Suppressor macrophage treated with lipopolysaccharide for 4 hours (primary cell): Measurements from ENCODE around the gene ZNF410.
"Not testable (repeated sequence)": the region's sequence is repeated elsewhere in the genome, so short reads cannot be mapped to it uniquely, and the experiment has no call there.

Experiments used
- DNase-seq: peaks from one replicate; pipeline ENCODE4 v3.0.0-alpha.2; 2020

Gene ZNF410

DNA sequence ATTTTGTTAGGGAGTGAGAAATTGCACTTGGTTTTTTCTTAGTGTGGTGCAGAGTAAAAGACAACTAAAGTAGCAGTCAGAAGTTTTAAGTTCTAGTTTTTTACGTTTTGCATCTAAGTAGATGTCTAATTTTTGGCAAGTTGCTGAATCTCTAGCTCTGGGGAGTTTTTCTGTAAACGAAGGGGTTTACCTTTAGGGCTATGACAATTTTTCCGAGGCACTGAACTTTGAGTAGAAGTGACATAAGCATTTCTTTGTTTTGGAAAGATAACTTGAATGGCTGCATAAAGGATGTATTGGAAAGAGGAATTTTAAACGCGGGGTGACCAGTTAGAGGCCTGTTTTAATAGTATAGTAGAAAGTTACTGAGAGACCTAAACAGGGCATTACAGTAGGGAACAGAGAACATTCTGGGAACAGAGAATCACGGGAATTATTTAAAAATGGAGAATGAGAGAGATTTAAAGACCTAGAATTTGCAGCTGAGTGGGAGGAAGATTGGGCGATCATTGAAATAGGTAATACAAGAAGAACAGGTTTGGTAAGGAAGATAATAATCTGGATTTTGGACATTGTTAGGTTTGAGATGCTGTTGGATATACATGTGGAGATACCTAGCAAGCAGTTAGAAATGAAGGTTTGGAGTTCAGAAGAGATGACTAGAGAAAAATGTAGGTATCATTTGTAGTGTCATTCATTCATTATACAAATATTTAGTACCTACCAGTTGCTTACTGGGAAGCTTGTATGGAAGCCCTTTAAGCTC is 1.2 kb downstream of the ZNF410 start:
- DNase-seq: peak; percentile 9

DNA sequence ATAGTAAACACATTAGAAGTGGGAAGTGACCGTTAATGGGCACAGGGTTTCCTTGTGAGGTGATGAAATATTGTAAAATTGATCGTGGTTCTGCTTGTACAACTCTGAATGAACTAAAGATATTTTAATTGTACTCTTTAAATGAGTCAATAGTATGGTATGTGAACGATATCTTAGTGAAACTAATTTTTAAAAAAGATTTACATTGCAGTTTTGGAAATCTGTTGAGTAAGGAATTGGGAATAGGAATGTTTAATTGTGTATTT is 1.7 kb downstream of the ZNF410 start:
- peak; percentile 65 for DNase-seq

DNA sequence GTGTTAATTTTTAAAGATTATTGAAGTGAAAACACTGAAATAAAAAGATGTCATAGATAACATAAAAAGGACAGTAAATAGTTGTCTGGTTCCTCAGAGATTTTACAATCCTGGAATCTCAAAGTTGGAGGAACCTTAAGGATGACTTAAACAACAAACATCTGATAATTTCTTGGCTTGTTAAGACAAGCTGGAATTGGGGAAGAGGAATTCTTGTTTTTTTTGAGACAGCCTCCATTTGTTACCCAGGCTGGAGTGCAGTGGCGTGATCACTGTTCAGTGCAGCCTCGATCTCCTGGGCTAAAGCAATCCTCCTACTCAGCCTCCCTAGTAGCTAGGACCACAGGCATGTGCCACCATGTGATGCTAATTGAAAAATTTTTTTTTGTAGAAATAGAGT is 2.3 kb downstream of the ZNF410 start:
- peak; percentile 4 for DNase-seq

DNA sequence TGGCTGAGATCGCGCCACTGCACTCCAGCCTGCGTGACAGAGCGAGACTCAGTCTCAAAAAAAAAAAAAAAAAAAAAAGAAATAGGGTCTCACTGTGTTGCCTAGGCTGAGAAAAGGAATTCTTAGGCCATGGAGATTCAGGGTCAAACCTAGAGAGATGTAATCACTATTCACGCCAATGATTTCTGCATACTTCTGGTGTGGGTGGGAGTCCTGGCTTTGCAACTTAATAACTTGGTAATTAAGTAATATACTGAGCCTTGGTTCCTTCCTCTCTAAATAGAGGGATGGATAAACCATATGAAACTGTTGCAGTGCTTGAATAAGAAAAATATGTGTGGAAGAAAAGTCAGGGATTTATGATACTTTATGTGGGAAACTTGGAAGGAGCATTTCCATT is 2.7 kb downstream of the ZNF410 start:
- peak; percentile 27 for DNase-seq

DNA sequence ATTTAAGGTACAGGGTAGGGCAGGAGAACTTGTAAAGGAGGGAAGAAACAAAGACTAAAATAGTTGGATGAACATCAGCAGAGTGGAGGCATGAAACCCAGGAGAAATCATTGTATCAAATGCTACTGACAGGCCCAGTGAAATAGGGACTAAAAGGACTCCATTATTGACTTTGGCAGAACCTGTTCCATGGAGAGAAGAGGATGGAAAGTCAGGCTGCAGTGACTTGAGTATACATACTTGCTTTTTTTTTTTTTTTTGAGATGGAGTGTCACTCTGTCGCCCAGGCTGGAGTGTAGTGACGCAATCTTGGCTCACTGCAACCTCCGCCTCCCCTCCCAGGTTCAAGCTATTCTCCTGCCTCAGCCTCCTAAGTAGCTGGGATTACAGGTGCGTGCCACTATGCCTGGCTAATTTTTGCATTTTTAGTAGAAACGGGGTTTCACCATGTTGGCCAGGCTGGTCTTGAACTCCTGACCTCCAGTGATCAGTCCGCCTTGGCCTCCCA is 7.6 kb downstream of the ZNF410 start:
- not testable (repeated sequence) for DNase-seq

DNA sequence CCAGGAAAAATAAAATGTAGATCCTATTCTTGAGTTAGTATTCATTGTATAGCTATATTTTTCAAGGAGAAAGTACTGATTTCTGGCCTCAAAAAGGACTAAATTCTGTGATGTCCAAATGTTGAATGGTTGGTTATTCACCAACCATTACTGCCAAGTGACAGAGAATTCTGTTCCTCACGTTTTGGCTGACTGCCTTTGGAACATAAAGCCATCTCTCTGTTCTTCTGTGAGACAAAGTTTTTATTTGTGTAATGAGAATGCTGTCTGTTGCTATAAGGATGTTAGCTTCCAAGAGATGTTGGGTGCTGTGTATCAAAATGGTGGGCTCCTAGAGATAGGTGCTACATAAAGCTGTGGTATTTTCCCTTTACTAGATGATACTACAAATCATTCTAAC is 9.3 kb downstream of the ZNF410 start:
- DNase-seq: no peak

DNA sequence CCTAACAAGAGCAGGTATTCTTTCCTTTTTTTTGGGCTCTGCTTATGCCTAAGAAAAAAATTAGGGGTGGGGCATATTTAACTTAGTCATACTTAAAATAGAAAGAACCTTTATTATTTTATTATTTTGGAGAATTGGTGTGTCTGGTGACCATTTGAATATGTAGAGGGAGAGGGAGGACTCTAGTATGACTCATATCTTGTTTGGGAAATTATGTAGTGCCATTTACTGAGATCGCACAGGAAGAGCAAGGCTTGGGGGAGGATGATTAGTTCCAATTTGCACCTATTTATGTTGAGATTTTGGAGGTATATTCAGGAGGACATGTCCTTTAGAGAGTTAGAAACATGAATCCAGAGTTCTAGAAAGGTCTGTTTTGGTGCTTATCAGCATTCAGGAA is 9.9 kb downstream of the ZNF410 start:
- DNase-seq: peak; percentile 31

DNA sequence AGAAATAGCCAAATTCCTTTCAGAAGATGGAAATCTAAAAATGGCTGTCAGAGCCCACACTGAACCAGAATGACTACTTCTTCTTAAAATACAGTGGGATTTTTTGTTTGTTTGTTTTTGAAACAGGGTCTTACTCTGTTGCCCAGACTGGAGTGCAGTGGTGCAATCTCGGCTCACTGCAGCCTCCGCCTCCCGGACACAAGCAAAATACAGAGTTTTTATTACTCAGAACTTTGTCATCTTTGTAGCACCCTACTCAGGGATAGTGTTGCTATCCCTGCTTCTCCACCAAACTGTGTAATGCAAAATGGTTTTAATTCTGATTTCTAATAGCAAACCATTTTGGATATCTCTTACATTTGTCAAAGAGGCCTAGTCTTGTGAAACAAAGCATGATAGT is 16.4 kb downstream of the ZNF410 start:
- no peak for DNase-seq

DNA sequence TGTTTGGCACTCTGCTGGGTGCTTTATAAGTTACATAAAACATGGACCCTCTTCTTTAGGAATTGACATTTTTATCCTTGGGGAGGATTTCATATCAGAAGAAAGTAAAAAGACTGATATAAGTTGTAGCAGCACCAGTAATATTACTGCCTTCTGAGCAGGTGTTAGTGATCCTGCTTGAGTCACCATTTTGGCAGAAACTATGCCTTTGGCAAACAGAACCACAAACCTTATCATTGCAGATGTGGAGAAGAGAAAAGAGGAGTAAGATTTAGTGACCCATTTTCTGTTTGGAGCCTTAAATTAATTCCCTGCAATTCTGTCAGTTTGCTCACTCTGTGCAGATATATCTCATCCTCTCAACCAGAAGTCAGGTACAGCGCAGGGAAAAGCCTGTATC is 23.0 kb downstream of the ZNF410 start:
- DNase-seq: no peak

DNA sequence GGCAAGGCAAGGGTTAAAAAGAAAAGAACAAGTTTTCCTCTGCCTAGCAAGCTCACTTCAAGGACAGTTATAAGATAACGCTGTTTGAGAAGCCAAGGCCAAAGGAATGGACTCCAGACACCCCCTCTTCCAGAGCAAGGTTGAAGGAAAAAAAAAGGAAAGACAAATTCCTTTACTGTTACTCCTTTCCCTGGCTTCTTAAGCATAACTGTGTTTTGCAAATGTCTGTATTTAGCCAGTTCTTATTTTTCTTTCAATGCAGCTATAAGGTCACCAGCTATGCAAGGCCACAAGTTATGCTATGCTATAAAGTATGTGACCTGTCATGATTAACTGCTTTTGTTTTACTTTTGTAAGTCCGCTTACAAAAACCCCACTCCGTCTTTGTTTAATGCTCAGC is 26.6 kb downstream of the ZNF410 start:
- DNase-seq: no peak

DNA sequence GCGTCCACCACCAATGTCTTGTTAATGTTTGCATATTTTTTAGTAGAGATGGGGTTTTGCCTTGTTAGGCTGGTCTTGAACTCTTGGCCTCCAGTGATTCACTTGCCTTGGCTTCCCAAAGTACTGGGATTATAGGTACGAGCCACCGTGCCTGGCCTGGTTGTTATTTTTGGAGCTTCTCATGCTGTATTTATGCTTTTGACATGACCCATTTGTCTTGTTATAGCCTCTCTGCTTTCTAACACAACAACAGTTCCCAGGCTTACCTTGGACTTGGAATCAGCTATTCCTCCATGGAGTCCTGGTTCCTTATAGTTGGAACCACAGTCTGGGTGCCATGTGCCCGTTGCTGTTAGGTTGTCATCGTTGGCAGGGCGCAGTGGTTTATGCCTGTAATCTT is 29.7 kb downstream of the ZNF410 start:
- DNase-seq: no peak

DNA sequence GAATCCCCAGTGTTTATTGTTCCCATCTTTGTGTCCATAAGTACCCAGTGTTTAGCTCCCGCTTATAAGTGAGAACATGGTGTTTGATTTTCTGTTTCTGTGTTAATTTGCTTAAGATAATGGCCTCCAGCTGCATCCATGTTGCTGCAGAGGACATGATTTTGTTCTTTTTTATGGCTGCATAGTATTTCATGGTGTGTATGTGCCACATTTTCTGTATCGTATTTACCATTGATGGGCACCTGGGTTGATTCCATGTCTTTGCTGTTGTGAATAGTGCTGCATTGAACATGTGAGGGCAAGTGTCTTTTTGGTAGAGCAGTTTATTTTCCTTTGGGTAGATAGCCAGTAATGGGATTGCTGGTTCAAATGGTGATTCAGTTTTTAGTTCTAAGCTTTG is 32.8 kb downstream of the ZNF410 start:
- DNase-seq: not testable (repeated sequence)

DNA sequence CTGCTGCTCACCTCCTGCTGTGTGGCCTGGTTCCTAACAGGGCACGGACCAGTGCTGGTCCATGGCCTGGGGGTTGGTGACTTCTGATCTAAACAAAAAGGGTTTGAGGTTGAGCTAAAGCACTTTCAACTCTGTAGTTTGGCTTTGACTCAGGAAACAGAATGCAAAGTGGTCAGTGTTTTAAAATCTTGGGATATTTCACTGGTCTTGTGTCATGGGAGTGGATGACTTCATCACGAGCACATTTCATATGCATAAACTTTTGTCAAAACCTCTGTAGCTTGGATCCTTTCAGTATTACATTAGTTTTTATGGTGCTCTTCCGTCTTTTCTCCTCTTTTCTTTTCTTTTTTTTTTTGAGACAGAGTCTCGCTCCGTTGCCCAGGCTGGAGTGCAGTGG is 37.7 kb downstream of the ZNF410 start:
- peak; percentile 19 for DNase-seq

DNA sequence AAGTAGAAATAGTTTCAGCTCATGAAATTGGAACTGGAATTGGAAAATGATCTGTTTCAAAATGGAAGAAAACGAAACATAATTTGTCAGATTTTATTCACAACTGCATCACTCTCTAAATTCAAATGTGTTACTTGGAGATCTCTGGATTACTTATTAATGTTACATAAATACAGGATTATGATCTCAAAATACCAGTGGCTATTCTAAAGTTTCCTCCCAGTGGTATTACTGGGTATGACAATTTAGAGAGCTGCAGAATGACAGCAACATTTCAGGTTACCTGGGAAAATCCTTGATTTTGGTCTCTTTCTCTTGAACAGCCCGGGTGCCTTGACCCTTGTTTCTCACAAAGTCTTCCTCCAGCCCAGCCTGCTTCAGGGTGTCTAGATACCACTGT is 49.0 kb downstream of the ZNF410 start:
- DNase-seq: no peak

DNA sequence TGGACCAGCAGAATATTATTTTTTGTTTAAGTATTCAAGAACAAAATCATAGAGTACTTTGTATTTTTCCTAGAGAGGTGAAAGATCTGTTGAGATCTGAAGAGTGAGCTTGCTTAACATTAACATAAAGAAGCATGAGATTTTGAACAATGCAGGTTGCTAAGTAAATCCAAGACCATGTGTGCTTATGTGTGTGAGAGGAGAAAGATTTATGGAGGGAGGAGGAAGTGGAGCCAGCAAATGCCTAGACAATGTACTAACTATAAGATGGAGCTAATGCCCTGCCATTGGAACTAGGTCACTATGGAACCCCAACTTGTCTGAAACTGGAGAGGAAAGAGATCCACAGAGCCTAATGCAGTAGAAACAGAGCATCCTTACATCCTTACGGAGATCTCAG is 49.9 kb downstream of the ZNF410 start:
- no peak for DNase-seq

DNA sequence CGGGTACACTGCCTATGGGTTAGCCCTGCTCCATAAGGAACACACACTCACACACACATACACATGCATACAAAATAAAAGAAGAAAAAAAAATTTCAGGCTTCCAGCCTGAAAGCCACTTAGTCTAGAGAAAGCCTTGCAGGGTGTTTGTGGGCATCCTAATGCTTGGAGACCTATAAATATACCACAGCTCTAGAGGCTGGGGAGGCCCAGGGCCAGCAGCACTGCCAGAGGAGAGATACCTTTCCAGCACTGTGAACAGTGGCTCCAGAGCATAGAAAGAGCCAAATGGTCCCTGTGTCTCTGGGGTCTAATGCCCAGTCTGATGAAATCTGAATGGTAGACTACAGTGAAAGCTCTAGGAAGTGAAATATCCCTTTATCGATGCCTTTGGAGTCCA is 50.4 kb downstream of the ZNF410 start:
- DNase-seq: no peak

DNA sequence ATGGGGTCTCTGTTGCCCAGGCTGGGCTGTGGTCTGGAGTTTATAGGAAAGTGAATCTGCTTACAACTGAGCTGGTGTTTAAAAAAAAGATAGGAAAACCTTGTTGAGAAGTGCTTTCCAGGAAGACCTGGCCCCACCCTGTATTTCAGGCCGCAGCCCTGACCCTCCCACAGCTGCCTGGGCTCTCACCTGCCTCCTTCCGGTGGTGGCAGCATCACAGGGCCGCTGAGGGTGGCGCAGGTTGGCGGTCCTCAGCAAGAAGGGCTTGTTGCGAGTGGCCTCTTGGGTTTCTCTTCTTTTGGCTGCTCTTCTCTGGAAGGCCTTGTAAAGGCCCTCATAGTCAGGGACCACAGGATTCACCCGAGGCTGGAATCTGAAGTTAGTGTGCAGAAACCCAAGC is 55.5 kb downstream of the ZNF410 start:
- no peak for DNase-seq

DNA sequence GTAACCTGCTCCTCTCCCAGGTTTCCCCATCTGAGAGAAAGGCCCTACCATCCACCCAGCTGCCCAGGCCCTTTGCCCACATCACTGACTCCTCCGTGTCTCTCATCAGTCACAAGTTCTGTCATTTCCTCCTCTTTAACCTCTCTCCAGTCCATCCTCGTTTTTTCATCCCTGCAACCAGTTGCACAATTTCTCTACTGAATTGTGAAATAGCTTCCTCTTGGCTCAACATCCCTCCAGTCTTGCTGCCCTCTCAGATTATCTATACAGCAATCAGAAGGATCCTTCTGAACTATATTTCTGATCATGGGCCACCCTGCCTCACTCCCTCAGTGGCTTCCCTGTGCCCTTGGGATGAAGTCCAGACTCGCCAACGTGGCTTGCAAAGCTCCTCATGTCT is 56.4 kb downstream of the ZNF410 start:
- peak; percentile 86 for DNase-seq

DNA sequence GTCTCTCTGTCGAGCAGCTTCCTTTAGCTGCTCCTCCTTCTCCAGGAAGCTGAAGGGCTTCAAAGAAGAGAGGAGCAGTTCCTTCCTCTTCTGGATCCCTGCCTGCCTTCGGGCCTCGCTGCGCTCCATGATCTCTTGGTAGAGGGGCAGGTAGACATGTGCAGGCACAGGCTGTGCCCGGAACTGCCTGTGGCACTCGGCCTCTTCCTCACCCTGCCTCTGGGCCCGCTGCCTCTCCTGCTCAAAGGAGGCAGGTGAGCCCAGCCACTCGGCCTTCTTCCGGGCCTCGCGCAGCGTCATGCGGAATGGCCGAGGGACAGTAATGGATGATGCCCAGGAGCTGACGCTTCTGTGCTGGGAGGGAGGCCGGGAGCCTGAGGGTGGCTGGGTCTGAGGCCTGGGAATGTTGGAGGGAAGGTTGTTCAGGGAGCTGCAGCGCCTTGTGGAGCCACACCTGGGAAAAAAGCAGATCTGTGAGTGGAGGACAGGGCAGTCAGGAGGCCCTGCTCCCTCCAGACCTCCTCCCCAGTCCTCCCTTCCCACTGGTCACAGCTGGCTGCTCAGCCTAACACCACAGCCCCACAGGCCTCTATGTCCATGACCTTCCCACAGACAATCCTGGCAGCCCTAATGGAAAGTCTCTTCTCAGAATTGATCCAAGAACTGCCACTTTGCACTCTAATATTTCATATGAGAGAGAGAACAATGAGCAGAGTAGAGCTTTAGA is 57.9 kb downstream of the ZNF410 start:
- no peak for DNase-seq

DNA sequence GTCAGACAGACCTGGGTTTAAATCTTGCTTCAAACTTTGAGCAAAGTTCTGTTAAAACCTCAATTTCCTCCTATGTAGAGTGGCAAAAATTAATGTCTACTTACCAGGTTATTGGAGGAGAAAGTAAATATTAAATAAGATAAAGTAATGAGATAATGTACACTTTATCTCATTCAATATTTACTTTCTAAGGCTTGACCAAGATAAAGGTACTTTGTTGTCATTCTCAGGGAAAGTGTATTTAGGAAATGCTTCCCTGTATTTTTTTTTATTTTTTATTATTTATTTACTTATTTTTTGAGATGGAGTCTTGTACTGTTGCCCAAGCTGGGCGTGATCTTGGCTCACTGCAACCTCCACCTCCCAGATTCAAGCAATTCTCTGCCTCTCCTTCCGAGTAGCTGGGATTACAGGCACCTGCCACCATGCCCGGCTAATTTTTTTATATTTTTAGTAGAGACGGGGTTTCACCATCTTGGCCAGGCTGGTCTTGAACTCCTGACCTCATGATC is 58.6 kb downstream of the ZNF410 start:
- DNase-seq: no peak

DNA sequence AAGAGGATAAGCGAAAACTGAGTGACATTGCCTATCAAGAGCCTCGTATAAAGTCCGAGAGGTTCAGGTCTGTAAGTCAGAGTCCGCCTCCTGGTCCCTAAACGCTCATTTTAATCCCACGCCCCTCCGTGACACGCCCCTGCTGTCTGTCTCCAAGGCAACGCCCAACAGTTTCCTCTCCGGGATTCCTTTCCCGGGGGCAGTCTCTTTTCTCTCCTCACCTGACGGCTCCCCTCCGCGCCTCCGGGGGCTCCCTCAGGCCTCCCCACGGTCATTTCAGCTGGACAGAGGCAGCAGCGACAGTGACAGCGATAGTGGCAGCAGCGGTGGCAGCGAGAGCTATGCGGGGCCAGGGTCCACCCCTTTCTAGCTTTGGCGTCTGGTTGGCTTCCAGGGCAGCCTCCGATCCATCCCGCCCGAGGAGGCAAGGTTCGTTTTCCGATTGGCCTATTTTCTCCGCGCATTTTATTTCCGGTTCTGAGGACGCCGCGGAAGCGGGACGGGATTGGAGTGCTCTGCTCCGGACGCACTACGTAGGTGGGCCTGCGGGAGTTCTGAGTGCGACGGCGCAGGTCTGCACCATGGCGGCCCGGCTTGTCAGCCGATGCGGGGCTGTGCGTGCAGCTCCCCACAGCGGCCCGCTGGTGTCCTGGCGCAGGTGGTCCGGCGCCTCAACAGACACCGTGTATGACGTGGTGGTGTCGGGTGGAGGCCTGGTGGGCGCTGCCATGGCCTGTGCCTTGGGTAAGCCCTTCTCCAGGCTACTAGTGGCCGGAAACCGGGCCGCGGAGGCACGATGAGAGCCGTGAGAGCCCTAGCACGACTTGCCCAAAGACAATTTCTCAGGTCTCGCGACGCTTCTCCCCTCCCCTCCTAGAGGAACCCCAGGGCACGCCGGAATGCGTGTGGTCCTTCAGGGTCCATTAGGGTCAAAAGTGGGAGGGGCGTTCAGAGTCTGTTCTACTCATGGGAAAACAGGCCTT is 63.4 kb downstream of the ZNF410 start, which contains the start of the genes COQ6 and FAM161B:
Gene COQ6, plus strand, starts transcription at position 551 of the 983 bp plus-strand sequence. Its CDS starts 31 bp downstream, at position 582.
Gene FAM161B, minus strand, starts transcription at position 343 of the 983 bp plus-strand sequence. Its CDS starts 68 bp downstream, at position 275.
- peak; percentile 97 for DNase-seq

DNA sequence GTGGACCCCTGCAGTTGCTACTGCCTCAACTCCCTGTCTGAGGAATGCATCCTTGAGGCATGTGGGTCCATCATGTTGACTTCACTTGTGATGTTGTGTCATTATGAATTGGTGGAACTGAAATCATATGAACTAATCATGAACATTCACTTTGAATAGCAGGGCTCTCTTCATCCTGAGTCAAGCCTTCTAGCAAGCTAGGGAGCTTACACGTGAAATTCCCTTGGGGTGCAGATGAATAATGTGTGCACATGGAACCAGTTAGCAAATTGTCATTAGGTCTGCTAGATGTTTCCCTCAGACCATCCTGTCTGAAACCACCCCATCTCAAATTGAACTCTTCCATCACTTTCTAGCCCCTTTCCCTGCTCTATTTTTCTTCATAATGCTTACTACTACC is 67.1 kb downstream of the ZNF410 start:
- DNase-seq: no peak

DNA sequence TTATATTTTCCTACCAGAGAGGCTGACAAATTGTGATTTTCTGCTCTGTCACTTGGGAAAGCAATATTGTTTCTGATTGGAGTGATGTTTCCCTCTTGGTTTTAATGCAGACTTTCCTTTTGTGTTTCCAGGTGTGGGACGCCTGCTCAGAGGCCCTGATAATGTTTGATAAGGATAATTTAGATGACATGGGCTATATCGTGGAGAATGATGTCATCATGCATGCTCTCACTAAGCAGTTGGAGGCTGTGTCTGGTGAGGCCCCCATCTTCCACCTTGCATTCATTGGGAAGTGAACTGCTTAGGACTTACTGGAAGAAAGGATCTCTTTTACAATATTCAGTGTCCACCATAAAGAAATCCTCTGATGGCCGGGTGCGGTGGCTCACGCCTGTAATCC is 69.0 kb downstream of the ZNF410 start:
- no peak for DNase-seq
